H9 (cell line): ENCODE results near the gene GLIS2. TPM values are rescaled to one million over a fixed set of nuclear protein-coding genes. Genes with fewer than 3 reads are reported as not detected.

Source experiments
- DNase-seq: peaks from one replicate; pipeline ENCODE4 v3.0.0-alpha.2; 2017
- H2AFZ ChIP-seq: one replicate; pipeline ENCODE4 v1.6.1; 2013; ENCODE audit warnings: mild to moderate bottlenecking, low read length, control low read depth, moderate library complexity
- H2AK5ac ChIP-seq: 2 replicates; pipeline ENCODE4 v1.6.1; 2013; ENCODE audit warnings: low read length, control low read depth, mixed read lengths; ENCODE audit not compliant: insufficient read length
- H2BK120ac ChIP-seq: one replicate; pipeline ENCODE4 v1.6.1; 2013; ENCODE audit warnings: low read depth, mild to moderate bottlenecking, low read length, control low read depth, inconsistent platforms; ENCODE audit not compliant: poor library complexity, severe bottlenecking
- H2BK12ac ChIP-seq: 2 replicates; pipeline ENCODE4 v1.6.1; 2013; ENCODE audit warnings: low read length, control low read depth, mixed read lengths, low read depth; ENCODE audit not compliant: insufficient read length
- H2BK15ac ChIP-seq: 2 replicates; pipeline ENCODE4 v1.6.1; 2013; ENCODE audit warnings: low read depth, low read length, control low read depth
- H2BK20ac ChIP-seq: one replicate; pipeline ENCODE4 v1.6.1; 2013; ENCODE audit warnings: low read depth, mild to moderate bottlenecking, low read length, control low read depth, inconsistent platforms; ENCODE audit not compliant: poor library complexity, severe bottlenecking
- H2BK5ac ChIP-seq: 2 replicates; pipeline ENCODE4 v1.6.1; 2013; ENCODE audit warnings: low read length, control low read depth, mixed read lengths; ENCODE audit not compliant: insufficient read length
- H3K14ac ChIP-seq: 2 replicates; pipeline ENCODE4 v1.6.1; 2013; ENCODE audit warnings: low read length, control low read depth; ENCODE audit not compliant: insufficient read depth
- H3K18ac ChIP-seq: 2 replicates; pipeline ENCODE4 v1.6.1; 2013; ENCODE audit warnings: low read depth, mild to moderate bottlenecking, mixed read lengths, low read length, control low read depth; ENCODE audit not compliant: insufficient read length
- H3K23ac ChIP-seq: 2 replicates; pipeline ENCODE4 v1.6.1; 2013; ENCODE audit warnings: low read length, control low read depth, mixed read lengths, low read depth; ENCODE audit not compliant: insufficient read length
- H3K23me2 ChIP-seq: 2 replicates; pipeline ENCODE4 v1.6.1; 2013; ENCODE audit warnings: low read depth, mild to moderate bottlenecking, mixed read lengths, low read length, control low read depth; ENCODE audit not compliant: insufficient read length, poor library complexity, severe bottlenecking
- H3K27ac ChIP-seq: 2 replicates; pipeline ENCODE4 v1.5.1; 2013; ENCODE audit warnings: low read length, control low read depth, mixed read lengths, low read depth; ENCODE audit not compliant: insufficient read length
- H3K27me3 ChIP-seq: 2 replicates; pipeline ENCODE4 v1.6.1; 2013; ENCODE audit warnings: low read length, control low read depth, inconsistent platforms; ENCODE audit not compliant: insufficient read depth
- H3K4ac ChIP-seq: 2 replicates; pipeline ENCODE4 v1.6.1; 2013; ENCODE audit warnings: low read depth, mild to moderate bottlenecking, control low read depth, inconsistent platforms, low read length, moderate library complexity
- H3K4me1 ChIP-seq: 2 replicates; pipeline ENCODE4 v1.6.1; 2013; ENCODE audit warnings: low read length, control low read depth, inconsistent platforms; ENCODE audit not compliant: insufficient read depth
- H3K4me2 ChIP-seq: 2 replicates; pipeline ENCODE4 v1.6.1; 2013; ENCODE audit warnings: low read length, control low read depth, mixed read lengths; ENCODE audit not compliant: insufficient read length, insufficient read depth
- H3K56ac ChIP-seq: 2 replicates; pipeline ENCODE4 v1.6.1; 2013; ENCODE audit warnings: low read depth, mild to moderate bottlenecking, mixed read lengths, low read length, control low read depth; ENCODE audit not compliant: insufficient read length
- H3K79me1 ChIP-seq: 2 replicates; pipeline ENCODE4 v1.6.1; 2013; ENCODE audit warnings: low read depth, mild to moderate bottlenecking, moderate library complexity, low read length, control low read depth, inconsistent platforms; ENCODE audit not compliant: insufficient read depth, poor library complexity, severe bottlenecking
- H3K79me2 ChIP-seq: 2 replicates; pipeline ENCODE4 v1.6.1; 2013; ENCODE audit warnings: low read length, control low read depth, inconsistent platforms; ENCODE audit not compliant: insufficient read depth
- H3K9ac ChIP-seq: 2 replicates; pipeline ENCODE4 v1.6.1; 2013; ENCODE audit warnings: low read length, control low read depth, mixed read lengths; ENCODE audit not compliant: insufficient read length; ENCODE audit errors: extremely low read depth
- H3K9me3 ChIP-seq: one replicate; pipeline ENCODE4 v1.6.1; 2013; ENCODE audit warnings: low read depth, low read length, inconsistent platforms; ENCODE audit not compliant: control insufficient read depth
- H3T11ph ChIP-seq: one replicate; pipeline ENCODE4 v1.6.1; 2013; ENCODE audit warnings: mild to moderate bottlenecking, low read length, control low read depth, inconsistent platforms
- H4K20me1 ChIP-seq: one replicate; pipeline ENCODE4 v1.6.1; 2013; ENCODE audit not compliant: control insufficient read depth, insufficient read length, insufficient read depth
- H4K5ac ChIP-seq: 2 replicates; pipeline ENCODE4 v1.6.1; 2013; ENCODE audit warnings: low read depth, mild to moderate bottlenecking, mixed read lengths, low read length, control low read depth; ENCODE audit not compliant: insufficient read length
- H4K8ac ChIP-seq: replicated peaks from 2 replicates; pipeline ENCODE4 v1.6.1; 2013; ENCODE audit warnings: low read length, control low read depth, mixed read lengths, low read depth; ENCODE audit not compliant: insufficient read length
- H4K91ac ChIP-seq: 2 replicates; pipeline ENCODE4 v1.6.1; 2013; ENCODE audit warnings: low read depth, mild to moderate bottlenecking, moderate library complexity, mixed read lengths, low read length, control low read depth; ENCODE audit not compliant: insufficient read length
- H3K27ac Mint-ChIP-seq, 3 experiments: 2 replicates in 2 of 3; 3 replicates in 1 of 3; pipeline ENCODE4 v1.8.0; 2020 to 2021; ENCODE audit warnings: mixed read lengths in 3 of 3, mild to moderate bottlenecking in 1 of 3, moderate library complexity in 1 of 3
- H3K27me3 Mint-ChIP-seq: 2 replicates; pipeline ENCODE4 v1.8.0; 2021; ENCODE audit warnings: low read depth, mild to moderate bottlenecking, moderate library complexity, mixed read lengths
- H3K36me3 Mint-ChIP-seq, 3 experiments: 2 replicates in 2 of 3; 3 replicates in 1 of 3; pipeline ENCODE4 v1.8.0; 2020 to 2021; ENCODE audit warnings: low read depth in 3 of 3, mixed read lengths in 3 of 3; ENCODE audit not compliant: insufficient read depth in 1 of 3
- H3K4me1 Mint-ChIP-seq, 2 experiments: 2 replicates each; pipeline ENCODE4 v1.8.0; 2020; ENCODE audit warnings: mixed read lengths in 2 of 2
- H3K4me3 Mint-ChIP-seq, 2 experiments: 2 replicates in 1 of 2; 3 replicates in 1 of 2; pipeline ENCODE4 v1.8.0; 2020 to 2021; ENCODE audit warnings: mild to moderate bottlenecking in 2 of 2, mixed read lengths in 2 of 2, moderate library complexity in 1 of 2
- H3K9me3 Mint-ChIP-seq, 2 experiments: 2 replicates in 1 of 2; 3 replicates in 1 of 2; pipeline ENCODE4 v1.8.0; 2020; ENCODE audit warnings: mild to moderate bottlenecking in 2 of 2, mixed read lengths in 2 of 2, moderate library complexity in 1 of 2
- CTCF ChIP-seq: fragments of 200-600 bp; sonication (generic); conservative IDR thresholded peaks from 3 replicates; pipeline ENCODE4 v1.8.0; 2021; ENCODE audit warnings: antibody characterized with exemption, mild to moderate bottlenecking
- WGBS: extraction: QIAGEN DNeasy Blood & Tissue Kit; methylation state at CpG from one replicate; pipeline ENCODE4 v1.1.7; 2013; ENCODE audit warnings: missing lambda C conversion rate, low lambda C conversion rate, mixed read lengths; ENCODE audit not compliant: insufficient read length; ENCODE audit errors: extremely low coverage; 5-methylcytosine and 5-hydroxymethylcytosine counted together
- total RNA-seq: library from RNA; stranded (reverse); gene quantifications from 2 replicates; pipeline ENCODE4 v1.2.1, GENCODE V29; 2021

GLIS2 gene
- total RNA-seq, 1 experiment from 2014 or later, result 14.3 TPM

- Histone ChIP-seq H3K4me1 (peaks cover 5% of the 10 kb centered on the region; the same call in 1 of the 2 replicates), H2BK5ac (no peak overlapping the region), H4K91ac (no peak overlapping the region), H3K56ac (no peak overlapping the region), H2BK120ac (no peak overlapping the region), H2BK20ac (no peak overlapping the region), H3K9me3 (no peaks in the 10 kb centered on the region), H3K4me2 (peak overlapping the region; percentile 0), H3K27me3 (no peaks in the 10 kb centered on the region), H4K8ac (no peak overlapping the region), H3K23me2 (no peaks in the 10 kb centered on the region), H3T11ph (no peak overlapping the region), H3K27ac (no peak overlapping the region), H4K20me1 (no peaks in the 10 kb centered on the region), H3K23ac (no peak overlapping the region), H3K4ac (no peak overlapping the region), H2AFZ (no peak overlapping the region), H3K9ac (no peak overlapping the region), H4K5ac (no peak overlapping the region), H3K18ac (peak overlapping the region; percentile 6), H3K79me2 (no peaks in the 10 kb centered on the region), H2BK15ac (no peak overlapping the region), H3K14ac (peak overlapping the region; percentile 8; the same call in 1 of the 2 replicates), H3K79me1 (no peaks in the 10 kb centered on the region), H2BK12ac (no peak overlapping the region), H2AK5ac (no peak overlapping the region)
- H3K4me3 Mint-ChIP-seq, result peak overlapping the region; percentile 45 to 46
- H3K9me3 Mint-ChIP-seq, result no peaks in the 10 kb centered on the region
- H3K4me1 Mint-ChIP-seq, result peaks cover 32 to 39% of the 10 kb centered on the region in 2 experiments
- WGBS, result no CpG with 5 or more reads among the region's 20 CpGs
- no peak for TF ChIP-seq CTCF
- peaks cover 1% of the 10 kb centered on the region; the same call in 1 of the 2 replicates for H3K27me3 Mint-ChIP-seq
- peak overlapping the region; percentile 90 to 97 (median 94); a peak in 6 of 7 replicates for H3K27ac Mint-ChIP-seq
- peak; percentile 91 for DNase-seq
- no peaks in the 10 kb centered on the region; a peak in 1 of 7 replicates for H3K36me3 Mint-ChIP-seq
Observed at GRCh38 chr16:4293822-4294457, 21.9 kb upstream of the GLIS2 start.
